ENCODE measurements around the gene ZNF70. TPM values are rescaled to one million over a fixed set of nuclear protein-coding genes. Genes with fewer than 3 reads are reported as not detected.
A peak's percentile ranks its signal among the peaks of the same experiment; 100 is the strongest.

ZNF70 gene
- total and polyA plus RNA-seq, 2 of the 13 experiments (the other 11 are each of a cell fraction or from before 2014, with no cell fraction given) = 0.62 to 3.6 TPM

GRCh38 chr22:23764899-23765881 is 14.3 kb upstream of the ZNF70 start:
- ChIA-PET CTCF (ENCODE audit: low intra/inter-chr PET ratio, low total read pairs) (no interaction called here), POLR2A (interaction anchor here (1.0 to 6.9 kb wide), 7 partner anchors 9 to 129 kb away, joined by 3 to 89 read pairs (median 18); partner anchors contain the start of genes MIF, SLC2A11, SMARCB1 and VPREB3)
- no peaks in the 10 kb centered on the region for H4K20me1 ChIP-seq (ENCODE audit: insufficient read depth, low read length)
- H3K9me3 ChIP-seq (ENCODE audit: low read length) = no peaks in the 10 kb centered on the region
- H3K4me3 ChIP-seq (replicated peaks in 1 of 3; ENCODE audit: insufficient read depth in 1 of 3, low read depth in 2 of 3, low read length in 3 of 3) = no peak overlapping the region
- intact Hi-C loops (cut with micrococcal nuclease; ENCODE audit: unreplicated experiment) = loop anchor here (5.0 kb wide), 1 partner anchor 82 kb away; no protein-coding TSS in a partner anchor
- H3K9ac ChIP-seq (ENCODE audit: insufficient read depth, low read depth, low read length) = 0 out of 2 replicates have a peak overlapping the region, but pooled peaks have one; percentile 23
- no peak overlapping the region for H2AFZ ChIP-seq (ENCODE audit: low read length)
- no peaks in the 10 kb centered on the region for H3K27me3 ChIP-seq (ENCODE audit: control insufficient read depth in 1 of 2, insufficient read depth in 2 of 2, low read length in 2 of 2)
- H3K27ac ChIP-seq (ENCODE audit: extremely low read length, insufficient read depth, low read length) = peak overlapping the region; percentile 43
- FAIRE-seq = no peak
- WGBS (ENCODE audit: low lambda C conversion rate) = 92% methylated on average over 3 of the region's 9 CpGs
- H3K4me2 ChIP-seq (ENCODE audit: low read depth, low read length) = peak overlapping the region; percentile 50; the same call in 1 of the 2 replicates
- ATAC-seq = no peak
- peaks cover 0 to 1% of the 10 kb centered on the region in 2 experiments; a peak in 2 of 5 replicates for H3K36me3 ChIP-seq (replicated peaks in 1 of 2; ENCODE audit: control insufficient read depth in 1 of 2, insufficient read depth in 2 of 2, low read length in 2 of 2)
- H3K4me1 ChIP-seq (ENCODE audit: insufficient read depth, low read length) = peaks cover 54% of the 10 kb centered on the region
- DNase-seq (ENCODE audit: low spot score) = no peak
- TSS peak; percentile 38 for BruUV-seq (replicated peaks)
- in situ Hi-C loops (cut with HindIII; ENCODE audit: extremely low pct_ligation_motif_present, low pct_unique_long_range_greater_than_20kb) = no loop called here
- peaks cover 7% of the 10 kb centered on the region for H3K79me2 ChIP-seq (ENCODE audit: insufficient read depth, low read length)
- peak; percentile 75 for TF ChIP-seq RARA (CRISPR knock-in tag; IDR thresholded peaks at IDR 0.05)
- TF ChIP-seq SOX6 (IDR thresholded peaks at IDR 0.05) = no peak
- TF ChIP-seq SOX6 (CRISPR knock-in tag; IDR thresholded peaks at IDR 0.05) = peak; percentile 66
- peak; percentile 47 for TF ChIP-seq POLR2AphosphoS5 (IDR thresholded peaks at IDR 0.05; ENCODE audit: low read depth, low read length)
- no peak for TF ChIP-seq JUND (CRISPR knock-in tag; IDR thresholded peaks at IDR 0.05)
- 0 out of 2 replicates have a peak, but pooled peaks have one; percentile 67 for TF ChIP-seq SSRP1 (CRISPR knock-in tag; IDR thresholded peaks at IDR 0.05)
- no peak for TF ChIP-seq CC2D1A (CRISPR knock-in tag; IDR thresholded peaks at IDR 0.05)
- TF ChIP-seq ZNF543 (CRISPR knock-in tag; IDR thresholded peaks at IDR 0.05) = peak; percentile 99
- TF ChIP-seq ZNF891 (CRISPR knock-in tag; IDR thresholded peaks at IDR 0.05) = 0 out of 2 replicates have a peak, but pooled peaks have one; percentile 32
- TF ChIP-seq BCL6 (CRISPR knock-in tag; IDR thresholded peaks at IDR 0.05) = peak; percentile 30; the same call in 1 of the 2 replicates
- TF ChIP-seq SMAD3 (CRISPR knock-in tag; IDR thresholded peaks at IDR 0.05) = 0 out of 2 replicates have a peak, but pooled peaks have one; percentile 48
- TF ChIP-seq BRF2 (CRISPR knock-in tag; IDR thresholded peaks at IDR 0.05) = no peak
- peak; percentile 58; the same call in 1 of the 2 replicates for TF ChIP-seq ARID4A (CRISPR knock-in tag; IDR thresholded peaks at IDR 0.05; ENCODE audit: borderline replicate concordance)
- no peak for TF ChIP-seq RARG (CRISPR knock-in tag; IDR thresholded peaks at IDR 0.05; ENCODE audit: low read depth)
- 0 out of 2 replicates have a peak, but pooled peaks have one; percentile 33 for TF ChIP-seq PITX1 (CRISPR knock-in tag; IDR thresholded peaks at IDR 0.05)
- peak; percentile 59; the same call in 1 of the 2 replicates for TF ChIP-seq PATZ1 (CRISPR knock-in tag; IDR thresholded peaks at IDR 0.05)
- TF ChIP-seq TGIF2 (CRISPR knock-in tag; IDR thresholded peaks at IDR 0.05) = peak; percentile 34; the same call in 1 of the 2 replicates
